H1 (cell line): Measurements from ENCODE around the gene ADAM12. TPM values are rescaled to one million over a fixed set of nuclear protein-coding genes. Genes with fewer than 3 reads are reported as not detected.
"Not testable (repeated sequence)": the region's sequence is repeated elsewhere in the genome, so short reads cannot be mapped to it uniquely, and the experiment has no call there.

Experiments
- CTCF ChIA-PET: fragments of 300-600 bp; sonication (Branson Sonifier 250); formaldehyde crosslinking; loops from one replicate; lab custom pipeline; 2021; ENCODE audit not compliant: partially characterized antibody; lab: Charles Lee
- POLR2A ChIA-PET: fragments of 300-600 bp; sonication (Branson Sonifier 250); formaldehyde crosslinking; loops from one replicate; lab custom pipeline; 2021; ENCODE audit warnings: inconsistent platforms; ENCODE audit not compliant: partially characterized antibody; lab: Charles Lee
- DNase-seq, 2 experiments: peaks; one replicate each; pipeline versions ENCODE4 v3.0.0 to v3.0.0-alpha.2; 2010 to 2022; ENCODE audit warnings: low spot score in 2 of 2, low read depth in 1 of 2, mixed read lengths in 1 of 2
- FAIRE-seq: peaks from 2 replicates; lab custom pipeline; 2011; peaks lifted over from hg19 to GRCh38; lab: Jason Lieb, UNC
- H2AFZ ChIP-seq: 2 replicates; pipeline ENCODE4 v1.8.1; 2012; ENCODE audit warnings: low read length, inconsistent platforms
- H2AK5ac ChIP-seq: 2 replicates; pipeline ENCODE4 v1.6.1; 2013; ENCODE audit warnings: low read depth, low read length
- H2BK120ac ChIP-seq: replicated peaks from 2 replicates; pipeline ENCODE3; 2013; ENCODE audit warnings: low read depth, low read length, inconsistent platforms
- H2BK12ac ChIP-seq: 2 replicates; pipeline ENCODE4 v1.6.1; 2013; ENCODE audit warnings: low read depth, low read length
- H2BK15ac ChIP-seq: 2 replicates; pipeline ENCODE4 v1.6.1; 2013; ENCODE audit warnings: low read length
- H2BK20ac ChIP-seq: 2 replicates; pipeline ENCODE4 v1.6.1; 2013; ENCODE audit warnings: low read length
- H2BK5ac ChIP-seq: 2 replicates; pipeline ENCODE4 v1.6.1; 2013; ENCODE audit warnings: low read depth, low read length
- H3K14ac ChIP-seq: 2 replicates; pipeline ENCODE4 v1.6.1; 2013; ENCODE audit warnings: inconsistent platforms; ENCODE audit not compliant: insufficient read length
- H3K18ac ChIP-seq: 2 replicates; pipeline ENCODE4 v1.6.1; 2013; ENCODE audit warnings: low read length; ENCODE audit errors: extremely low read depth
- H3K23ac ChIP-seq: 2 replicates; pipeline ENCODE4 v1.6.1; 2013; ENCODE audit warnings: inconsistent platforms; ENCODE audit not compliant: insufficient read length
- H3K23me2 ChIP-seq: 2 replicates; pipeline ENCODE4 v1.6.1; 2013; ENCODE audit warnings: low read depth, low read length
- H3K27ac ChIP-seq: 2 replicates; pipeline ENCODE4 v1.6.1; 2011; ENCODE audit warnings: low read depth, low read length, inconsistent platforms
- H3K27me3 ChIP-seq, 4 experiments: replicated peaks in 1 of 4; 1 replicate in 1 of 4; 2 replicates in 3 of 4; pipeline versions ENCODE4 v1.6.1 to v1.8.1; 2011 to 2013; ENCODE audit warnings: low read length in 3 of 4, mild to moderate bottlenecking in 3 of 4, inconsistent platforms in 2 of 4, mixed read lengths in 2 of 4, moderate library complexity in 1 of 4; ENCODE audit not compliant: control insufficient read depth in 3 of 4, insufficient read depth in 3 of 4; ENCODE audit errors: extremely low read depth in 1 of 4
- H3K36me3 ChIP-seq, 4 experiments: 2 replicates each; pipeline versions ENCODE4 v1.6.1 to v1.8.1; 2011 to 2013; ENCODE audit warnings: mild to moderate bottlenecking in 4 of 4, low read length in 3 of 4, moderate library complexity in 2 of 4, control low read depth in 1 of 4, inconsistent platforms in 1 of 4; ENCODE audit not compliant: insufficient read depth in 4 of 4, control insufficient read depth in 2 of 4
- H3K4ac ChIP-seq: replicated peaks from 2 replicates; pipeline ENCODE3; 2013; ENCODE audit warnings: low read length, low read depth, mixed read lengths, inconsistent platforms; ENCODE audit not compliant: insufficient read length
- H3K4me1 ChIP-seq, 4 experiments: replicated peaks in 1 of 4; 1 replicate in 1 of 4; 2 replicates in 3 of 4; pipeline versions ENCODE4 v1.6.1 to v1.8.1; 2011 to 2013; ENCODE audit warnings: low read length in 3 of 4, inconsistent platforms in 2 of 4, mixed read lengths in 1 of 4; ENCODE audit not compliant: insufficient read depth in 4 of 4, control insufficient read depth in 3 of 4
- H3K4me2 ChIP-seq, 2 experiments: 2 replicates each; pipeline versions ENCODE4 v1.6.1 to v1.8.1; 2011 to 2013; ENCODE audit warnings: low read depth in 2 of 2, low read length in 2 of 2, control low read depth in 1 of 2, inconsistent platforms in 1 of 2, mild to moderate bottlenecking in 1 of 2; ENCODE audit not compliant: insufficient read depth in 1 of 2
- H3K4me3 ChIP-seq, 4 experiments: fragments of 200-600, 300-600 bp in 1 of 4; sonication (generic), shearing (Covaris generic), sonication (Bioruptor Twin) in 1 of 4; 2 replicates each; pipeline versions ENCODE4 v1.5.1 to v1.8.1; 2011 to 2016; ENCODE audit warnings: low read length in 4 of 4, low read depth in 3 of 4, control low read depth in 2 of 4, inconsistent platforms in 2 of 4, mild to moderate bottlenecking in 2 of 4, mixed read lengths in 1 of 4, moderate library complexity in 1 of 4; ENCODE audit not compliant: insufficient read depth in 2 of 4; ENCODE audit errors: extremely low read depth in 1 of 4
- H3K56ac ChIP-seq: replicated peaks from 2 replicates; pipeline ENCODE3; 2013; ENCODE audit warnings: low read depth, mild to moderate bottlenecking, mixed read lengths, low read length, inconsistent platforms; ENCODE audit not compliant: insufficient read length
- H3K79me1 ChIP-seq: 2 replicates; pipeline ENCODE4 v1.6.1; 2013; ENCODE audit warnings: low read depth, low read length, control low read depth
- H3K79me2 ChIP-seq, 2 experiments: 2 replicates each; pipeline versions ENCODE4 v1.6.1 to v1.8.1; 2012 to 2013; ENCODE audit warnings: low read length in 2 of 2, mild to moderate bottlenecking in 2 of 2, inconsistent platforms in 1 of 2; ENCODE audit not compliant: insufficient read depth in 2 of 2, control insufficient read depth in 1 of 2
- H3K9ac ChIP-seq, 4 experiments: replicated peaks in 1 of 4; 1 replicate in 1 of 4; 2 replicates in 3 of 4; pipeline versions ENCODE4 v1.6.1 to v1.8.1; 2011 to 2013; ENCODE audit warnings: low read depth in 3 of 4, low read length in 3 of 4, control low read depth in 2 of 4, mild to moderate bottlenecking in 2 of 4, moderate library complexity in 2 of 4, inconsistent platforms in 1 of 4; ENCODE audit errors: extremely low read depth in 1 of 4
- H3K9me3 ChIP-seq, 2 experiments: 2 replicates each; pipeline versions ENCODE4 v1.6.1 to v1.8.1; 2012 to 2013; ENCODE audit warnings: mild to moderate bottlenecking in 2 of 2, moderate library complexity in 2 of 2, control low read depth in 1 of 2, inconsistent platforms in 1 of 2, low read depth in 1 of 2, low read length in 1 of 2, mixed read lengths in 1 of 2; ENCODE audit not compliant: insufficient read depth in 2 of 2
- H4K20me1 ChIP-seq, 2 experiments: replicated peaks in 1 of 2; 2 replicates each; pipeline versions ENCODE3 to v1.8.1; 2011 to 2013; ENCODE audit warnings: inconsistent platforms in 2 of 2, low read length in 2 of 2, mild to moderate bottlenecking in 1 of 2; ENCODE audit not compliant: insufficient read depth in 2 of 2, control insufficient read depth in 1 of 2
- H4K5ac ChIP-seq: 2 replicates; pipeline ENCODE4 v1.6.1; 2013; ENCODE audit warnings: low read length, low read depth, mixed read lengths, inconsistent platforms; ENCODE audit not compliant: insufficient read length
- H4K8ac ChIP-seq: 2 replicates; pipeline ENCODE4 v1.8.0; 2013; ENCODE audit warnings: mild to moderate bottlenecking, moderate library complexity, low read length, inconsistent platforms; ENCODE audit not compliant: insufficient read depth; ENCODE audit errors: extremely low read depth
- H4K91ac ChIP-seq: replicated peaks from 2 replicates; pipeline ENCODE3; 2013; ENCODE audit warnings: low read length, mixed read lengths, inconsistent platforms; ENCODE audit not compliant: insufficient read length
- EZH2 ChIP-seq: fragments of 200-600 bp; sonication (generic); IDR thresholded peaks from 2 replicates; pipeline ENCODE4 v1.7.1; 2012; ENCODE audit warnings: low read depth, mild to moderate bottlenecking, moderate library complexity, low read length, inconsistent platforms; ENCODE audit not compliant: severe bottlenecking
- WGBS, 2 experiments: shearing (Covaris generic) in 1 of 2; methylation state at CpG; one replicate each; pipeline versions ENCODE4 v1.1.6 to v1.1.7; 2013 to 2015; ENCODE audit warnings: low lambda C conversion rate in 2 of 2, mixed read lengths in 2 of 2, inconsistent platforms in 1 of 2, low coverage in 1 of 2, missing lambda C conversion rate in 1 of 2; ENCODE audit not compliant: insufficient replicate concordance in 2 of 2, insufficient coverage in 1 of 2, insufficient read length in 1 of 2; ENCODE audit errors: extremely low coverage in 1 of 2, missing lambda C conversion rate in 1 of 2; 5-methylcytosine and 5-hydroxymethylcytosine counted together
- polyA plus RNA-seq, 7 experiments: library from polyadenylated mRNA; depleted of rRNA in 3 of 7; stranded (reverse) in 5 of 7; unstranded in 2 of 7; fragments of >200 nt in 5 of 7; fragments of 200-250 nt in 2 of 7; gene quantifications; 1 replicate in 5 of 7; 2 replicates in 1 of 7; 4 replicates in 1 of 7; pipeline versions ENCODE4 v1.2.1 to v1.2.3, GENCODE V29; 2011 to 2013; ENCODE audit warnings: missing spikeins in 2 of 7, mixed read lengths in 2 of 7
- total RNA-seq: library from RNA; stranded (reverse); fragmentation: NEBNext Ultra II Directional; extraction: Animal tissue kit (Norgen Biotek cat#: 25700); gene quantifications from 2 replicates; pipeline ENCODE4 v1.2.1, GENCODE V29; 2021

ADAM12 gene
- total and polyA plus RNA-seq, 2 of the 8 experiments (the other 6 are each of a cell fraction or from before 2014, with no cell fraction given), result 0.07 to 0.17 TPM

- no peak for TF ChIP-seq EZH2
Measured at GRCh38 chr10:126349101-126349500, 39.2 kb downstream of the ADAM12 start (continued).

GRCh38 chr10:126343496-126343895 is 44.8 kb downstream of the ADAM12 start:
- H2BK5ac ChIP-seq, H3K56ac ChIP-seq, H3K36me3 ChIP-seq, H3K4ac ChIP-seq, H2BK120ac ChIP-seq, H3K23me2 ChIP-seq, DNase-seq, H4K91ac ChIP-seq, H3K79me2 ChIP-seq, H3K4me1 ChIP-seq, H3K14ac ChIP-seq, H3K4me2 ChIP-seq, H2BK20ac ChIP-seq, H3K27ac ChIP-seq, H2AFZ ChIP-seq, H4K5ac ChIP-seq, H3K27me3 ChIP-seq, H2BK15ac ChIP-seq, H4K20me1 ChIP-seq, H3K23ac ChIP-seq, H3K79me1 ChIP-seq, FAIRE-seq, H3K9ac ChIP-seq, H3K18ac ChIP-seq, H3K9me3 ChIP-seq, POLR2A ChIA-PET, CTCF ChIA-PET, H2BK12ac ChIP-seq, H2AK5ac ChIP-seq, H3K4me3 ChIP-seq, H4K8ac ChIP-seq: not testable (repeated sequence)
- 90% methylated on average over 2 of the region's 2 CpGs; no CpG with 5 or more reads in 1 of the 2 experiments for WGBS, 2 experiments
